GM12878 (cell line): ENCODE results near the gene MGLL. TPM values are rescaled to one million over a fixed set of nuclear protein-coding genes. Genes with fewer than 3 reads are reported as not detected.

Experiments
- ATAC-seq: fragments of 200-7000 bp; cut with Tn5 transposase; 3 replicates; pipeline ENCODE4 v1.9.1; 2020; ENCODE audit warnings: mild to moderate bottlenecking, moderate library complexity
- BruUV-seq: library from RNA; stranded (reverse); fragments of 400-500 nt; replicated peaks from 2 replicates; lab custom pipeline; 2021; lab: Mats Ljungman, UMichigan
- CTCF ChIA-PET: fragments of 300-600 bp; sonication (Branson Sonifier 250); formaldehyde crosslinking; extraction: SDS; loops from one replicate; lab custom pipeline; 2021; ENCODE audit warnings: inconsistent platforms; lab: Yijun Ruan, JAX
- POLR2A ChIA-PET: fragments of 350-600 bp; formaldehyde crosslinking; extraction: SDS; loops from one replicate; lab custom pipeline; 2021; ENCODE audit warnings: inconsistent platforms; lab: Charles Lee
- RAD21 ChIA-PET: fragments of 300-600 bp; sonication (Branson Sonifier 250); formaldehyde crosslinking; loops from one replicate; lab custom pipeline; 2023; ENCODE audit warnings: antibody characterized with exemption; ENCODE audit not compliant: unreplicated experiment; lab: Charles Lee
- SMC1A ChIA-PET: fragments of 300-600 bp; sonication (Branson Sonifier 250); formaldehyde crosslinking; loops from one replicate; lab custom pipeline; 2023; ENCODE audit not compliant: unreplicated experiment, uncharacterized antibody; lab: Charles Lee
- DNase-seq: peaks from one replicate; pipeline ENCODE4 v3.0.0-alpha.2; 2011; ENCODE audit warnings: low read depth, low spot score
- FAIRE-seq: peaks from 3 replicates; lab custom pipeline; 2011; peaks lifted over from hg19 to GRCh38; lab: Jason Lieb, UNC
- H2AFZ ChIP-seq: 2 replicates; pipeline ENCODE4 v1.6.0; 2011; ENCODE audit warnings: low read depth, low read length, control low read depth; ENCODE audit not compliant: control insufficient read depth
- H3K27ac ChIP-seq: 2 replicates; pipeline ENCODE4 v1.5.1; 2011; ENCODE audit warnings: control low read depth; ENCODE audit not compliant: control insufficient read depth, insufficient read depth
- H3K27me3 ChIP-seq, 2 experiments: replicated peaks in 1 of 2; 2 replicates each; pipeline versions ENCODE4 v1.6.0 to v1.6.1; 2011; ENCODE audit warnings: low read length in 1 of 2; ENCODE audit not compliant: control insufficient read depth in 2 of 2, insufficient read depth in 2 of 2
- H3K36me3 ChIP-seq, 2 experiments: 2 replicates each; pipeline ENCODE4 v1.5.1; 2011; ENCODE audit warnings: low read length in 1 of 2; ENCODE audit not compliant: control insufficient read depth in 2 of 2, insufficient read depth in 2 of 2
- H3K4me1 ChIP-seq: 2 replicates; pipeline ENCODE4 v1.6.1; 2011; ENCODE audit warnings: mild to moderate bottlenecking, low read length, moderate library complexity, mixed read lengths; ENCODE audit not compliant: control insufficient read depth, insufficient read depth
- H3K4me2 ChIP-seq: 2 replicates; pipeline ENCODE4 v1.6.0; 2011; ENCODE audit warnings: control low read depth; ENCODE audit not compliant: control insufficient read depth, insufficient read depth
- H3K4me3 ChIP-seq: fragments of 200-600 bp; sonication (generic); 2 replicates; pipeline ENCODE4 v1.5.1; 2016
- H3K79me2 ChIP-seq: 2 replicates; pipeline ENCODE4 v1.6.0; 2011; ENCODE audit warnings: low read length; ENCODE audit not compliant: control insufficient read depth, insufficient read depth
- H3K9ac ChIP-seq: 2 replicates; pipeline ENCODE4 v1.8.0; 2011; ENCODE audit warnings: low read length, control low read depth, mixed read lengths; ENCODE audit not compliant: control insufficient read depth, insufficient read depth
- H3K9me3 ChIP-seq: replicated peaks from 3 replicates; pipeline ENCODE4 v1.5.1; 2011; ENCODE audit warnings: mild to moderate bottlenecking, low read length; ENCODE audit not compliant: control insufficient read depth, insufficient read depth
- H4K20me1 ChIP-seq: 2 replicates; pipeline ENCODE4 v1.6.0; 2011; ENCODE audit not compliant: control insufficient read depth, insufficient read depth
- BHLHE40 ChIP-seq, 2 experiments: fragments of 450-650 bp in 1 of 2; IDR thresholded peaks; 2 replicates each; pipeline ENCODE4 v1.6.1; 2011 to 2017; ENCODE audit warnings: low read depth in 2 of 2, borderline replicate concordance in 1 of 2, improper control_type of control experiment in 1 of 2, low read length in 1 of 2, mild to moderate bottlenecking in 1 of 2
- EED ChIP-seq: sonication (generic); IDR thresholded peaks from 2 replicates; pipeline ENCODE4 v1.6.1; 2016; ENCODE audit warnings: antibody characterized with exemption, low read depth
- IKZF2 ChIP-seq, 2 experiments: fragments of 450-650 bp; IDR thresholded peaks; 2 replicates each; pipeline ENCODE4 v1.6.1; 2017; ENCODE audit warnings: mild to moderate bottlenecking in 2 of 2, moderate library complexity in 2 of 2
- MTA2 ChIP-seq: fragments of 450-650 bp; IDR thresholded peaks from 2 replicates; pipeline ENCODE4 v1.6.1; 2016; ENCODE audit warnings: low read depth, mild to moderate bottlenecking, moderate library complexity
- WGBS: methylation state at CpG from one replicate; pipeline ENCODE4 v1.1.6; 2016; ENCODE audit warnings: low lambda C conversion rate; ENCODE audit not compliant: insufficient replicate concordance, insufficient coverage; ENCODE audit errors: missing lambda C conversion rate; 5-methylcytosine and 5-hydroxymethylcytosine counted together
- in situ Hi-C: fragments of 300-500 bp; cut with MboI; formaldehyde crosslinking; loops from 9 replicates; pipeline ENCODE4 v1.14.3; 2018; ENCODE audit warnings: mixed read lengths
- intact Hi-C: fragments of 100-400 bp; cut with micrococcal nuclease; formaldehyde crosslinking; loops from one replicate; pipeline ENCODE4 v1.14.2; 2022; ENCODE audit not compliant: unreplicated experiment
- polyA plus RNA-seq, 11 experiments: library from polyadenylated mRNA; depleted of rRNA in 4 of 11; unstranded in 6 of 11; stranded (reverse) in 5 of 11; fragments of >200 nt; fragmentation: Nextera tagmentation in 4 of 11; fragmentation: Illumina TruSeq in 1 of 11; extraction: Ambion mirVana in 4 of 11; extraction: Trizol in 1 of 11; gene quantifications; 1 replicate in 1 of 11; 2 replicates in 10 of 11; pipeline versions ENCODE4 v1.2.1 to v1.2.3, GENCODE V29; 2011 to 2016; ENCODE audit warnings: inconsistent platforms in 2 of 11, missing spikeins in 2 of 11, low read depth in 1 of 11
- total RNA-seq, 4 experiments: library from RNA; depleted of rRNA in 3 of 4; stranded (reverse); fragments of >200 nt in 3 of 4; fragmentation: Illumina TruSeq in 1 of 4; extraction: Trizol in 1 of 4; gene quantifications; 2 replicates each; pipeline versions ENCODE4 v1.2.1 to v1.2.3, GENCODE V29; 2013 to 2021
- TF ChIP-seq, protein P1 (sequence below): fragments of 450-650 bp; IDR thresholded peaks from 2 replicates; pipeline ENCODE4 v1.6.1; 2017; ENCODE audit warnings: mild to moderate bottlenecking, moderate library complexity
- TF ChIP-seq, protein P2 (sequence below): fragments of 450-650 bp; IDR thresholded peaks from 2 replicates; pipeline ENCODE4 v1.6.1; 2017; ENCODE audit warnings: low read depth, mild to moderate bottlenecking, moderate library complexity

Gene MGLL
- total and polyA plus RNA-seq, 10 of the 15 experiments (the other 5 are each of a cell fraction or from before 2014, with no cell fraction given), result 44.9 to 177 (median 72.9) TPM

DNA sequence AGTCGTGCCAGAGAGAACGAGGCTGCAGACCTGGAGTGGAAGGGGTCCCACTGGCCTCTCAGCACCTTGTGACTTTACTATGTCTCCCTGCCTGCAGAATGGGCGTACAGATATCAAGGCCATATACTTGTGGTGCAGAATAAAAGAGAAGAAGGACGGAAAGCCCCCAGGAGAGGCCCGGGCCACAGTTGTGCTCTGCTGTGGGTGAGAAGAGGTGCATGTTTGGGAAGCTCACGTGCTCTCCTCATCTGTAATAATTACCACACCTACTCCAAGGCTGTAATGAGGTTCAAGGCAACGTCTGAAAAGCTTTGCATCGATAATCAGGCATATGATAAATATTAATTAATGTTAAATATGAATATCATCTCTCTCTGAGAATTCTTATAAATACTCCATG is 58.0 kb downstream of the MGLL start:
- ChIA-PET RAD21 (interaction anchor here (0.6 to 10.7 kb wide), 13 partner anchors 11 to 619 kb away, joined by 3 to 149 read pairs (median 4); partner anchors contain the start of gene MGLL), POLR2A (interaction anchor here (0.9 to 8.8 kb wide), 8 partner anchors 10 to 57 kb away, joined by 3 to 116 read pairs (median 4); partner anchors contain the start of gene MGLL), CTCF (interaction anchor here (0.9 to 2.9 kb wide), 10 partner anchors 10 to 71 kb away, joined by 3 to 16 read pairs (median 5); partner anchors contain the start of gene MGLL), SMC1A (interaction anchor here (0.6 to 12.3 kb wide), 12 partner anchors 12 to 539 kb away, joined by 3 to 205 read pairs (median 8); partner anchors contain the start of gene MGLL)
- H4K20me1 ChIP-seq, result no peaks in the 10 kb centered on the region
- peak overlapping the region; percentile 11 for H3K9ac ChIP-seq
- peaks cover 4 to 15% of the 10 kb centered on the region in 2 experiments; a peak in 2 of 4 replicates for H3K36me3 ChIP-seq
- peak overlapping the region; percentile 24 for H2AFZ ChIP-seq
- peak overlapping the region; percentile 52 for H3K4me2 ChIP-seq
- H3K4me3 ChIP-seq, result 0 out of 2 replicates have a peak overlapping the region, but pooled peaks have one; percentile 14
- H3K27ac ChIP-seq, result peak overlapping the region; percentile 96
- H3K27me3 ChIP-seq, result no peaks in the 10 kb centered on the region
- TF ChIP-seq, protein P1, sequence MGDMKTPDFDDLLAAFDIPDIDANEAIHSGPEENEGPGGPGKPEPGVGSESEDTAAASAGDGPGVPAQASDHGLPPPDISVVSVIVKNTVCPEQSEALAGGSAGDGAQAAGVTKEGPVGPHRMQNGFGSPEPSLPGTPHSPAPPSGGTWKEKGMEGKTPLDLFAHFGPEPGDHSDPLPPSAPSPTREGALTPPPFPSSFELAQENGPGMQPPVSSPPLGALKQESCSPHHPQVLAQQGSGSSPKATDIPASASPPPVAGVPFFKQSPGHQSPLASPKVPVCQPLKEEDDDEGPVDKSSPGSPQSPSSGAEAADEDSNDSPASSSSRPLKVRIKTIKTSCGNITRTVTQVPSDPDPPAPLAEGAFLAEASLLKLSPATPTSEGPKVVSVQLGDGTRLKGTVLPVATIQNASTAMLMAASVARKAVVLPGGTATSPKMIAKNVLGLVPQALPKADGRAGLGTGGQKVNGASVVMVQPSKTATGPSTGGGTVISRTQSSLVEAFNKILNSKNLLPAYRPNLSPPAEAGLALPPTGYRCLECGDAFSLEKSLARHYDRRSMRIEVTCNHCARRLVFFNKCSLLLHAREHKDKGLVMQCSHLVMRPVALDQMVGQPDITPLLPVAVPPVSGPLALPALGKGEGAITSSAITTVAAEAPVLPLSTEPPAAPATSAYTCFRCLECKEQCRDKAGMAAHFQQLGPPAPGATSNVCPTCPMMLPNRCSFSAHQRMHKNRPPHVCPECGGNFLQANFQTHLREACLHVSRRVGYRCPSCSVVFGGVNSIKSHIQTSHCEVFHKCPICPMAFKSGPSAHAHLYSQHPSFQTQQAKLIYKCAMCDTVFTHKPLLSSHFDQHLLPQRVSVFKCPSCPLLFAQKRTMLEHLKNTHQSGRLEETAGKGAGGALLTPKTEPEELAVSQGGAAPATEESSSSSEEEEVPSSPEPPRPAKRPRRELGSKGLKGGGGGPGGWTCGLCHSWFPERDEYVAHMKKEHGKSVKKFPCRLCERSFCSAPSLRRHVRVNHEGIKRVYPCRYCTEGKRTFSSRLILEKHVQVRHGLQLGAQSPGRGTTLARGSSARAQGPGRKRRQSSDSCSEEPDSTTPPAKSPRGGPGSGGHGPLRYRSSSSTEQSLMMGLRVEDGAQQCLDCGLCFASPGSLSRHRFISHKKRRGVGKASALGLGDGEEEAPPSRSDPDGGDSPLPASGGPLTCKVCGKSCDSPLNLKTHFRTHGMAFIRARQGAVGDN, result peak; percentile 36; the same call in 1 of the 2 replicates
- TF ChIP-seq MTA2 (no peak), EED (no peak), IKZF2 (IDR thresholded peaks at IDR 0.05) (no peak), BHLHE40 (IDR thresholded peaks at IDR 0.05; ENCODE audit: borderline replicate concordance in 1 of 2, low read depth in 2 of 2, low read length in 1 of 2) (peak; percentile 83 to 89)
- TF ChIP-seq, protein P2, sequence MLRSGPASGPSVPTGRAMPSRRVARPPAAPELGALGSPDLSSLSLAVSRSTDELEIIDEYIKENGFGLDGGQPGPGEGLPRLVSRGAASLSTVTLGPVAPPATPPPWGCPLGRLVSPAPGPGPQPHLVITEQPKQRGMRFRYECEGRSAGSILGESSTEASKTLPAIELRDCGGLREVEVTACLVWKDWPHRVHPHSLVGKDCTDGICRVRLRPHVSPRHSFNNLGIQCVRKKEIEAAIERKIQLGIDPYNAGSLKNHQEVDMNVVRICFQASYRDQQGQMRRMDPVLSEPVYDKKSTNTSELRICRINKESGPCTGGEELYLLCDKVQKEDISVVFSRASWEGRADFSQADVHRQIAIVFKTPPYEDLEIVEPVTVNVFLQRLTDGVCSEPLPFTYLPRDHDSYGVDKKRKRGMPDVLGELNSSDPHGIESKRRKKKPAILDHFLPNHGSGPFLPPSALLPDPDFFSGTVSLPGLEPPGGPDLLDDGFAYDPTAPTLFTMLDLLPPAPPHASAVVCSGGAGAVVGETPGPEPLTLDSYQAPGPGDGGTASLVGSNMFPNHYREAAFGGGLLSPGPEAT, result 0 out of 2 replicates have a peak, but pooled peaks have one; percentile 44
- no peaks in the 10 kb centered on the region; the same call in 2 of the 3 replicates for H3K9me3 ChIP-seq
- peaks cover 76% of the 10 kb centered on the region for H3K4me1 ChIP-seq
- peaks cover 81% of the 10 kb centered on the region for H3K79me2 ChIP-seq
- in situ Hi-C loops (no loop called here), intact Hi-C loops (loop anchor here (2.0 kb wide), 1 partner anchor 14 kb away; no protein-coding TSS in a partner anchor)
- 6% methylated on average over 8 of the region's 8 CpGs for WGBS
- FAIRE-seq (no peak), ATAC-seq (peak; percentile 27), DNase-seq (no peak)
- TSS peak; percentile 5 for BruUV-seq
